K562 (cell line): Measurements from ENCODE around the gene ACKR1.

Source experiments
- ELF4 ChIP-seq: fragments of 450-650 bp; formaldehyde crosslinking; IDR thresholded peaks from 2 replicates; pipeline ENCODE4 v1.4.0; 2022; ENCODE audit warnings: missing genetic modification characterization
- EZH2 ChIP-seq: IDR thresholded peaks from 2 replicates; pipeline ENCODE4 v1.6.1; 2012; ENCODE audit warnings: low read depth, mild to moderate bottlenecking, inconsistent platforms, low read length, borderline replicate concordance
- PHF21A ChIP-seq: fragments of 450-650 bp; IDR thresholded peaks from 2 replicates; pipeline ENCODE4 v1.6.1; 2017; ENCODE audit warnings: low read depth, borderline replicate concordance
- POLR2A ChIP-seq: fragments of 450-650 bp; conservative IDR thresholded peaks from 2 replicates; pipeline ENCODE4 v1.6.1; 2016
- POLR3A ChIP-seq: IDR thresholded peaks from 2 replicates; pipeline ENCODE4 v1.6.1; 2011; ENCODE audit warnings: borderline replicate concordance, mild to moderate bottlenecking, moderate library complexity; ENCODE audit not compliant: insufficient read length, insufficient read depth; ENCODE audit errors: extremely low read depth
- RAD21 ChIP-seq, 2 experiments: fragments of 250-450 bp in 1 of 2; fragments of 450-650 bp in 1 of 2; sonication (Bioruptor Pico) in 1 of 2; formaldehyde crosslinking in 1 of 2; IDR thresholded peaks in 1 of 2; conservative IDR thresholded peaks in 1 of 2; 2 replicates each; pipeline versions ENCODE4 v1.4.0 to v1.8.0; 2020 to 2022; ENCODE audit warnings: mild to moderate bottlenecking in 2 of 2, moderate library complexity in 1 of 2
- SRF ChIP-seq, 2 experiments: fragments of 250-450, 450-650 bp in 1 of 2; sonication (Bioruptor Pico) in 1 of 2; sonication (generic) in 1 of 2; formaldehyde crosslinking; IDR thresholded peaks; 2 replicates each; pipeline versions ENCODE4 v1.5.0 to v1.5.1; 2020 to 2022; ENCODE audit warnings: mild to moderate bottlenecking in 1 of 2, missing genetic modification reagents in 1 of 2
- TEAD4 ChIP-seq, 2 experiments: sonication (generic) in 1 of 2; formaldehyde crosslinking in 1 of 2; IDR thresholded peaks; 2 replicates each; pipeline versions ENCODE4 v1.6.1 to v1.8.0; 2012 to 2022; ENCODE audit warnings: borderline replicate concordance in 1 of 2, inconsistent platforms in 1 of 2, low read length in 1 of 2, mild to moderate bottlenecking in 1 of 2, missing genetic modification reagents in 1 of 2
- ZNF318 ChIP-seq, 2 experiments: fragments of 450-650 bp; IDR thresholded peaks; 2 replicates each; pipeline ENCODE4 v1.6.1; 2016; ENCODE audit warnings: mild to moderate bottlenecking in 2 of 2, borderline replicate concordance in 1 of 2, low read depth in 1 of 2, moderate library complexity in 1 of 2
- ZNF518B ChIP-seq: fragments of 250-450 bp; sonication (Bioruptor Pico); IDR thresholded peaks from 2 replicates; pipeline ENCODE4 v1.5.0; 2021; ENCODE audit warnings: mild to moderate bottlenecking, moderate library complexity
- ZSCAN32 ChIP-seq: fragments of 450-650 bp; formaldehyde crosslinking; IDR thresholded peaks from 2 replicates; pipeline ENCODE4 v1.4.0; 2020; ENCODE audit warnings: mild to moderate bottlenecking, moderate library complexity
- TF ChIP-seq, protein P1 (sequence below), 3 experiments: IDR thresholded peaks in 2 of 3; conservative IDR thresholded peaks in 1 of 3; 2 replicates each; pipeline ENCODE4 v1.5.1; 2011 to 2012; ENCODE audit warnings: low read length in 3 of 3, mild to moderate bottlenecking in 3 of 3, control low read depth in 2 of 3, improper control_type of control experiment in 1 of 3, inconsistent platforms in 1 of 3, low read depth in 1 of 3, mixed read lengths in 1 of 3, moderate library complexity in 1 of 3; ENCODE audit not compliant: insufficient read depth in 2 of 3
- TF ChIP-seq, protein P2 (sequence below): fragments of 250-450 bp; sonication (Bioruptor Pico); IDR thresholded peaks from 2 replicates; pipeline ENCODE4 v1.5.0; 2021

- no peak for TF ChIP-seq POLR3A
- TF ChIP-seq POLR2A = no peak
- TF ChIP-seq, protein P1, sequence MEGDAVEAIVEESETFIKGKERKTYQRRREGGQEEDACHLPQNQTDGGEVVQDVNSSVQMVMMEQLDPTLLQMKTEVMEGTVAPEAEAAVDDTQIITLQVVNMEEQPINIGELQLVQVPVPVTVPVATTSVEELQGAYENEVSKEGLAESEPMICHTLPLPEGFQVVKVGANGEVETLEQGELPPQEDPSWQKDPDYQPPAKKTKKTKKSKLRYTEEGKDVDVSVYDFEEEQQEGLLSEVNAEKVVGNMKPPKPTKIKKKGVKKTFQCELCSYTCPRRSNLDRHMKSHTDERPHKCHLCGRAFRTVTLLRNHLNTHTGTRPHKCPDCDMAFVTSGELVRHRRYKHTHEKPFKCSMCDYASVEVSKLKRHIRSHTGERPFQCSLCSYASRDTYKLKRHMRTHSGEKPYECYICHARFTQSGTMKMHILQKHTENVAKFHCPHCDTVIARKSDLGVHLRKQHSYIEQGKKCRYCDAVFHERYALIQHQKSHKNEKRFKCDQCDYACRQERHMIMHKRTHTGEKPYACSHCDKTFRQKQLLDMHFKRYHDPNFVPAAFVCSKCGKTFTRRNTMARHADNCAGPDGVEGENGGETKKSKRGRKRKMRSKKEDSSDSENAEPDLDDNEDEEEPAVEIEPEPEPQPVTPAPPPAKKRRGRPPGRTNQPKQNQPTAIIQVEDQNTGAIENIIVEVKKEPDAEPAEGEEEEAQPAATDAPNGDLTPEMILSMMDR (IDR thresholded peaks at IDR 0.05 in 2 of 3, conservative IDR thresholded peaks at IDR 0.05 in 1 of 3; ENCODE audit: insufficient read depth in 2 of 3, low read depth in 1 of 3, low read length in 3 of 3) = no peak
- no peak for TF ChIP-seq RAD21 (CRISPR knock-in tag; conservative IDR thresholded peaks at IDR 0.05 in 1 of 2, IDR thresholded peaks at IDR 0.05 in 1 of 2)
- no peak for TF ChIP-seq ZNF518B
- TF ChIP-seq EZH2 = no peak
- TF ChIP-seq, protein P2, sequence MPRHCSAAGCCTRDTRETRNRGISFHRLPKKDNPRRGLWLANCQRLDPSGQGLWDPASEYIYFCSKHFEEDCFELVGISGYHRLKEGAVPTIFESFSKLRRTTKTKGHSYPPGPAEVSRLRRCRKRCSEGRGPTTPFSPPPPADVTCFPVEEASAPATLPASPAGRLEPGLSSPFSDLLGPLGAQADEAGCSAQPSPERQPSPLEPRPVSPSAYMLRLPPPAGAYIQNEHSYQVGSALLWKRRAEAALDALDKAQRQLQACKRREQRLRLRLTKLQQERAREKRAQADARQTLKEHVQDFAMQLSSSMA (CRISPR knock-in tag) = no peak
- TF ChIP-seq ELF4 = no peak
- no peak for TF ChIP-seq ZSCAN32 (CRISPR knock-in tag)
- no peak for TF ChIP-seq ZNF318 (IDR thresholded peaks at IDR 0.05; ENCODE audit: borderline replicate concordance in 1 of 2, low read depth in 1 of 2)
- no peak for TF ChIP-seq TEAD4 (IDR thresholded peaks at IDR 0.05; ENCODE audit: low read length)
- TF ChIP-seq TEAD4 (CRISPR knock-in tag; IDR thresholded peaks at IDR 0.05; ENCODE audit: borderline replicate concordance) = no peak
- no peak for TF ChIP-seq PHF21A
- no peak for TF ChIP-seq SRF (CRISPR knock-in tag; IDR thresholded peaks at IDR 0.05)
Measured at GRCh38 chr1:159190441-159190840, 14.2 kb upstream of the ACKR1 start.
